Glutamatergic neuron (in vitro differentiated cells): ENCODE results near the gene TYK2. TPM values are rescaled to one million over a fixed set of nuclear protein-coding genes. Genes with fewer than 3 reads are reported as not detected.
A peak's percentile ranks its signal among the peaks of the same experiment; 100 is the strongest.
"Not testable (repeated sequence)": the region's sequence is repeated elsewhere in the genome, so short reads cannot be mapped to it uniquely, and the experiment has no call there.

Experiments used
- DNase-seq: peaks from one replicate; pipeline ENCODE4 v3.0.0; 2022
- H3K27ac Mint-ChIP-seq: one replicate; pipeline ENCODE4 v1.8.0; 2020; ENCODE audit warnings: mild to moderate bottlenecking, mixed read lengths, inconsistent platforms; ENCODE audit not compliant: unreplicated experiment
- H3K27me3 Mint-ChIP-seq: one replicate; pipeline ENCODE4 v1.8.0; 2020; ENCODE audit warnings: mild to moderate bottlenecking, moderate library complexity, mixed read lengths, inconsistent platforms; ENCODE audit not compliant: unreplicated experiment
- H3K36me3 Mint-ChIP-seq: one replicate; pipeline ENCODE4 v1.8.0; 2020; ENCODE audit warnings: mild to moderate bottlenecking, mixed read lengths, inconsistent platforms; ENCODE audit not compliant: unreplicated experiment
- H3K4me1 Mint-ChIP-seq: one replicate; pipeline ENCODE4 v1.8.0; 2020; ENCODE audit warnings: mild to moderate bottlenecking, low read depth, mixed read lengths, inconsistent platforms; ENCODE audit not compliant: unreplicated experiment
- H3K4me3 Mint-ChIP-seq: one replicate; pipeline ENCODE4 v1.8.0; 2020; ENCODE audit warnings: mild to moderate bottlenecking, mixed read lengths, inconsistent platforms; ENCODE audit not compliant: unreplicated experiment
- H3K9me3 Mint-ChIP-seq: one replicate; pipeline ENCODE4 v1.8.0; 2020; ENCODE audit warnings: mild to moderate bottlenecking, moderate library complexity, mixed read lengths, inconsistent platforms; ENCODE audit not compliant: unreplicated experiment
- CTCF ChIP-seq: fragments of 200-600 bp; sonication (generic); IDR thresholded peaks from one replicate; pipeline ENCODE4 v1.5.0; 2021; ENCODE audit not compliant: partially characterized antibody, unreplicated experiment
- total RNA-seq: library from RNA; stranded (reverse); fragmentation: NEBNext Ultra II Directional; extraction: Animal tissue kit (Norgen Biotek cat#: 25700); gene quantifications from one replicate; pipeline ENCODE4 v1.2.1, GENCODE V29; 2021; ENCODE audit not compliant: unreplicated experiment

The TYK2 gene
- total RNA-seq, 1 donor from 2014 or later = 90.4 TPM

- Mint-ChIP-seq H3K27ac (no peak overlapping the region), H3K4me3 (no peak overlapping the region), H3K27me3 (peaks cover 3% of the 10 kb centered on the region)
These were observed 8.6 kb upstream of the TYK2 start for GRCh38 chr19:10388957-10389356.

GRCh38 chr19:10384580-10384979 is 4.2 kb upstream of the TYK2 start:
- no peak for DNase-seq
- Mint-ChIP-seq H3K27me3 (peaks cover 5% of the 10 kb centered on the region), H3K27ac (no peak overlapping the region), H3K36me3 (no peaks in the 10 kb centered on the region), H3K4me3 (no peak overlapping the region), H3K9me3 (peaks cover 9% of the 10 kb centered on the region), H3K4me1 (peaks cover 4% of the 10 kb centered on the region)
- no peak for TF ChIP-seq CTCF

More at GRCh38 chr19:10388957-10389356, 8.6 kb upstream of the TYK2 start:
- TF ChIP-seq CTCF = peak; percentile 94
- DNase-seq = peak; percentile 91
- peaks cover 1% of the 10 kb centered on the region for H3K9me3 Mint-ChIP-seq
- no peaks in the 10 kb centered on the region for H3K36me3 Mint-ChIP-seq
- H3K4me1 Mint-ChIP-seq = no peaks in the 10 kb centered on the region

GRCh38 chr19:10383223-10383499 is 2.8 kb upstream of the TYK2 start:
- H3K4me1 Mint-ChIP-seq, H3K27ac Mint-ChIP-seq, H3K4me3 Mint-ChIP-seq, H3K9me3 Mint-ChIP-seq, H3K27me3 Mint-ChIP-seq, DNase-seq, H3K36me3 Mint-ChIP-seq: not testable (repeated sequence)

GRCh38 chr19:10379880-10380312 is 476 bp downstream of the TYK2 start:
- H3K27me3 Mint-ChIP-seq = peaks cover 5% of the 10 kb centered on the region
- no peak for DNase-seq
- peaks cover 8% of the 10 kb centered on the region for H3K9me3 Mint-ChIP-seq
- peak overlapping the region; percentile 97 for H3K4me3 Mint-ChIP-seq
- TF ChIP-seq CTCF = no peak
- H3K36me3 Mint-ChIP-seq = peaks cover 3% of the 10 kb centered on the region
- peaks cover 6% of the 10 kb centered on the region for H3K4me1 Mint-ChIP-seq
- H3K27ac Mint-ChIP-seq = peak overlapping the region; percentile 78

GRCh38 chr19:10378124-10378523 is 2.2 kb downstream of the TYK2 start:
- Mint-ChIP-seq H3K27ac (no peak overlapping the region), H3K36me3 (peaks cover 3% of the 10 kb centered on the region), H3K4me1 (peaks cover 6% of the 10 kb centered on the region), H3K9me3 (peaks cover 8% of the 10 kb centered on the region), H3K4me3 (no peak overlapping the region), H3K27me3 (peaks cover 7% of the 10 kb centered on the region)
- TF ChIP-seq CTCF = no peak
- DNase-seq = no peak

- H3K36me3 Mint-ChIP-seq, H3K27ac Mint-ChIP-seq, H3K4me1 Mint-ChIP-seq, H3K9me3 Mint-ChIP-seq, DNase-seq, H3K27me3 Mint-ChIP-seq, H3K4me3 Mint-ChIP-seq: not testable (repeated sequence)
These were observed 3.2 kb downstream of the TYK2 start for GRCh38 chr19:10377140-10377640.
